HepG2 (cell line): ENCODE measurements around the gene GRID1. TPM values are rescaled to one million over a fixed set of nuclear protein-coding genes. Genes with fewer than 3 reads are reported as not detected.

Experiments
- ATAC-seq: fragments of 200-7000 bp; cut with Tn5 transposase; 3 replicates; pipeline ENCODE4 v1.9.1; 2020; ENCODE audit warnings: mild to moderate bottlenecking, moderate library complexity
- BruUV-seq: library from RNA; stranded (reverse); fragments of 400-500 nt; replicated peaks from 2 replicates; lab custom pipeline; 2021; lab: Mats Ljungman, UMichigan
- CTCF ChIA-PET: fragments of 300-600 bp; formaldehyde crosslinking; extraction: SDS; loops from one replicate; lab custom pipeline; 2021; ENCODE audit warnings: low total read pairs, inconsistent platforms, low intra/inter-chr PET ratio; lab: Yijun Ruan, JAX
- POLR2A ChIA-PET: fragments of 350-600 bp; sonication (Branson Sonifier 250); formaldehyde crosslinking; loops from one replicate; lab custom pipeline; 2020; ENCODE audit warnings: antibody characterized with exemption, inconsistent platforms; lab: Yijun Ruan, JAX
- DNase-seq: peaks from one replicate; pipeline ENCODE4 v3.0.0-alpha.2; 2015; ENCODE audit warnings: low spot score
- FAIRE-seq: peaks from 3 replicates; lab custom pipeline; 2011; peaks lifted over from hg19 to GRCh38; lab: Jason Lieb, UNC
- H2AFZ ChIP-seq: one replicate; pipeline ENCODE4 v1.6.1; 2011; ENCODE audit warnings: low read length, inconsistent platforms
- H3K27ac ChIP-seq: fragments of 300-600 bp; 3 replicates; pipeline ENCODE4 v1.8.0; 2011; ENCODE audit warnings: mixed run types, mild to moderate bottlenecking, mixed read lengths, low read length, inconsistent platforms; ENCODE audit not compliant: insufficient read depth; ENCODE audit errors: extremely low read length
- H3K27me3 ChIP-seq, 2 experiments: fragments of 200-600 bp in 1 of 2; 2 replicates in 1 of 2; 3 replicates in 1 of 2; pipeline versions ENCODE4 v1.6.0 to v1.8.0; 2011; ENCODE audit warnings: low read length in 2 of 2, mild to moderate bottlenecking in 2 of 2, moderate library complexity in 2 of 2, inconsistent platforms in 1 of 2; ENCODE audit not compliant: insufficient read depth in 2 of 2, control insufficient read depth in 1 of 2
- H3K36me3 ChIP-seq, 2 experiments: fragments of 200-600 bp in 1 of 2; replicated peaks in 1 of 2; 2 replicates in 1 of 2; 3 replicates in 1 of 2; pipeline versions ENCODE4 v1.5.1 to v1.8.0; 2011; ENCODE audit warnings: low read length in 2 of 2, inconsistent platforms in 1 of 2; ENCODE audit not compliant: insufficient read depth in 2 of 2, control insufficient read depth in 1 of 2
- H3K4me1 ChIP-seq: 2 replicates; pipeline ENCODE4 v1.5.1; 2012; ENCODE audit warnings: low read length, inconsistent platforms; ENCODE audit not compliant: insufficient read depth
- H3K4me2 ChIP-seq: 2 replicates; pipeline ENCODE4 v1.6.0; 2011; ENCODE audit warnings: low read depth, low read length, inconsistent platforms
- H3K4me3 ChIP-seq, 3 experiments: fragments of 200-600 bp in 1 of 3; sonication (generic), shearing (Covaris generic) in 1 of 3; replicated peaks in 1 of 3; 2 replicates each; pipeline ENCODE4 v1.5.1; 2011 to 2016; ENCODE audit warnings: low read length in 3 of 3, inconsistent platforms in 2 of 3, low read depth in 2 of 3, mild to moderate bottlenecking in 2 of 3, control low read depth in 1 of 3, mixed read lengths in 1 of 3; ENCODE audit not compliant: insufficient read depth in 1 of 3
- H3K79me2 ChIP-seq: one replicate; pipeline ENCODE4 v1.6.1; 2011; ENCODE audit warnings: low read length, inconsistent platforms; ENCODE audit not compliant: insufficient read depth
- H3K9ac ChIP-seq: 2 replicates; pipeline ENCODE4 v1.6.0; 2011; ENCODE audit warnings: mild to moderate bottlenecking, low read depth, low read length, inconsistent platforms; ENCODE audit not compliant: insufficient read depth
- H3K9me3 ChIP-seq: 2 replicates; pipeline ENCODE4 v1.5.1; 2012; ENCODE audit warnings: mild to moderate bottlenecking, low read length
- H4K20me1 ChIP-seq: 2 replicates; pipeline ENCODE4 v1.6.0; 2011; ENCODE audit warnings: inconsistent platforms, mild to moderate bottlenecking, low read length, moderate library complexity; ENCODE audit not compliant: insufficient read depth
- CREB1 ChIP-seq, 2 experiments: fragments of 450-650 bp in 1 of 2; IDR thresholded peaks; 2 replicates each; pipeline ENCODE4 v1.6.1; 2016 to 2017; ENCODE audit warnings: control low read depth in 1 of 2, mild to moderate bottlenecking in 1 of 2, missing compliant biosample characterization in 1 of 2, missing genetic modification characterization in 1 of 2
- CTCF ChIP-seq: sonication (generic); formaldehyde crosslinking; IDR thresholded peaks from 2 replicates; pipeline ENCODE4 v1.5.0; 2020; ENCODE audit warnings: mild to moderate bottlenecking, missing genetic modification reagents, moderate library complexity
- MBNL3 ChIP-seq: fragments of 250-450 bp; sonication (Bioruptor Pico); conservative IDR thresholded peaks from 2 replicates; pipeline ENCODE4 v1.8.0; 2022; ENCODE audit warnings: mild to moderate bottlenecking, inconsistent platforms
- WGBS: methylation state at CpG from one replicate; pipeline ENCODE4 v1.1.6; 2017; ENCODE audit warnings: low lambda C conversion rate; 5-methylcytosine and 5-hydroxymethylcytosine counted together
- in situ Hi-C: cut with HindIII; loops from 2 replicates; pipeline ENCODE4 v1.10.0; 2017; ENCODE audit warnings: low pct_unique_long_range_greater_than_20kb; ENCODE audit not compliant: extremely low pct_ligation_motif_present
- intact Hi-C: fragments of 100-400 bp; cut with micrococcal nuclease; formaldehyde crosslinking; loops from one replicate; pipeline ENCODE4 v1.10.0; 2022; ENCODE audit not compliant: unreplicated experiment
- polyA plus RNA-seq, 8 experiments: library from polyadenylated mRNA; depleted of rRNA in 3 of 8; stranded (reverse) in 7 of 8; unstranded in 1 of 8; fragments of >200 nt; fragmentation: Illumina TruSeq in 4 of 8; extraction: Trizol in 4 of 8; gene quantifications; 2 replicates each; pipeline versions ENCODE4 v1.2.1 to v1.2.3, GENCODE V29; 2011 to 2016; ENCODE audit warnings: low read depth in 4 of 8, missing spikeins in 1 of 8, mixed read lengths in 1 of 8; ENCODE audit not compliant: insufficient read depth in 1 of 8
- total RNA-seq, 5 experiments: library from RNA; depleted of rRNA; stranded (reverse); fragments of >200 nt; fragmentation: Illumina TruSeq; extraction: Trizol; gene quantifications; 2 replicates each; pipeline ENCODE4 v1.2.3, GENCODE V29; 2016; ENCODE audit warnings: low read depth in 1 of 5
- TF ChIP-seq, protein P1 (sequence below): sonication (generic); formaldehyde crosslinking; IDR thresholded peaks from 2 replicates; pipeline ENCODE4 v1.4.0; 2020; ENCODE audit warnings: mild to moderate bottlenecking, missing genetic modification reagents, borderline replicate concordance

Gene GRID1
- total and polyA plus RNA-seq, 2 of the 13 experiments (the other 11 are each of a cell fraction or from before 2014, with no cell fraction given): 0.05 TPM; not detected in 1

GRCh38 chr10:86159797-86160196 lies 206.8 kb downstream of the GRID1 start:
- POLR2A ChIA-PET: no interaction called here
- Histone ChIP-seq H3K27ac (no peak overlapping the region), H3K4me1 (peaks cover 22% of the 10 kb centered on the region), H3K4me3 (no peak overlapping the region), H3K79me2 (no peaks in the 10 kb centered on the region), H3K27me3 (0 out of 5 replicates have a peak, but pooled peaks cover 0 to 2% of the 10 kb centered on the region in 2 experiments), H4K20me1 (no peaks in the 10 kb centered on the region), H2AFZ (no peak overlapping the region), H3K9ac (no peak overlapping the region), H3K9me3 (no peaks in the 10 kb centered on the region), H3K36me3 (no peaks in the 10 kb centered on the region), H3K4me2 (no peak overlapping the region)
- BruUV-seq: no TSS peak
- TF ChIP-seq CREB1 (IDR thresholded peaks at IDR 0.05) (peak; percentile 86), CREB1 (CRISPR knock-in tag; IDR thresholded peaks at IDR 0.05) (no peak)
- TF ChIP-seq, protein P1, sequence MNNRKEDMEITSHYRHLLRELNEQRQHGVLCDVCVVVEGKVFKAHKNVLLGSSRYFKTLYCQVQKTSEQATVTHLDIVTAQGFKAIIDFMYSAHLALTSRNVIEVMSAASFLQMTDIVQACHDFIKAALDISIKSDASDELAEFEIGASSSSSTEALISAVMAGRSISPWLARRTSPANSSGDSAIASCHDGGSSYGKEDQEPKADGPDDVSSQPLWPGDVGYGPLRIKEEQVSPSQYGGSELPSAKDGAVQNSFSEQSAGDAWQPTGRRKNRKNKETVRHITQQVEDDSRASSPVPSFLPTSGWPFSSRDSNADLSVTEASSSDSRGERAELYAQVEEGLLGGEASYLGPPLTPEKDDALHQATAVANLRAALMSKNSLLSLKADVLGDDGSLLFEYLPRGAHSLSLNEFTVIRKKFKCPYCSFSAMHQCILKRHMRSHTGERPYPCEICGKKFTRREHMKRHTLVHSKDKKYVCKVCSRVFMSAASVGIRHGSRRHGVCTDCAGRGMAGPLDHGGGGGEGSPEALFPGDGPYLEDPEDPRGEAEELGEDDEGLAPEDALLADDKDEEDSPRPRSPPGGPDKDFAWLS: no peak
- in situ Hi-C loops: no loop called here
- FAIRE-seq (no peak), DNase-seq (no peak), ATAC-seq (no peak)
- CTCF ChIA-PET: no interaction called here
- intact Hi-C loops: no loop called here
- WGBS: 41% methylated on average over 3 of the region's 3 CpGs

DNA sequence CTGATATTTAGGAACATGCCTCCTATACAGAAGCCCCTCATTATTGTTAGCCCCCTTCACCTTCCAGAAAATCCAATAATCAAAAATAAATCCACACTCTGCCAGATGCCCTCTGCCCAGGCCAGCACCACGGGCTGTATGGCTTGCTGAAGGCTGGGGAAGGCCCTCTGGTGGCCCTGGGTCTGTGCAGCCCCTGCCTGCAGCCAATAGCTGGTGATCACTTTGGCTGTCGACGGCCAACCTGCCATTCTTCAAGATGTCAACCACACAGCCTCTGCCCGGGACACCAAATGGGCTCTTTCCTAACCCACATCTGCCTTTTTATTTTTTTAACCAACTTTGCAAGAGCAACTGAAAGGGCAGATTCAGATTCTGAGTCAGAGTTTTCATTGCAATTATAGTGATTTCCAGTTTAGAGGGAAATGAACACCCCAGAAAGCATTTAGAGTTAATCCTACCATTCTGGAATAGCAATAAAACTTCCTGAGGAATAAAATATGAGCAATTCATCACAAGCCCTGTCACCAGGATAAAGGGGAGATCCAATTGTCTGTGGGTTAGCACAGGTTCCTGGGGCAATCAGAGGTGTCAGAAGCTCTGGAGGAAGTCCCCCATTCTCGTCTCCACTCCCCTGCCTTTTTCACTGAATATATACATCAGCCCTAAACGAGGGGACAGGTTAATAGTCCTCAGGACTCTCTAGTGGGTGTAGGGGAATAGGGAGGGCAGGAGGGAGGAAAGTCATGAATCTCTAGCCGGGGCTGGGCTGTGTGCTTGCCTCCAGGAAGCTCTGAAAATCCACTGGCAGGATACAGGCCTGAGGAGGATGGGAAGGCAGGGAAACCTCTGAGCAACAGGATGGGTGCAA lies 211.3 kb downstream of the GRID1 start:
- Histone ChIP-seq H3K4me2 (no peak overlapping the region), H2AFZ (no peak overlapping the region), H3K9me3 (no peaks in the 10 kb centered on the region), H3K4me3 (no peak overlapping the region), H3K27me3 (no peaks in the 10 kb centered on the region), H3K36me3 (no peaks in the 10 kb centered on the region), H4K20me1 (no peaks in the 10 kb centered on the region), H3K79me2 (no peaks in the 10 kb centered on the region), H3K4me1 (no peaks in the 10 kb centered on the region), H3K27ac (no peak overlapping the region), H3K9ac (no peak overlapping the region)
- FAIRE-seq: no peak
- 8% methylated on average over 7 of the region's 7 CpGs for WGBS
- in situ Hi-C loops: no loop called here
- ChIA-PET CTCF (no interaction called here), POLR2A (no interaction called here)
- no TSS peak for BruUV-seq
- intact Hi-C loops: no loop called here
- no peak for DNase-seq
- ATAC-seq: peak; percentile 86
- TF ChIP-seq MBNL3 (CRISPR knock-in tag): no peak
- peak; percentile 19; the same call in 1 of the 2 replicates for TF ChIP-seq CTCF (CRISPR knock-in tag)
